Ascending aorta (tissue), 2 donors: ENCODE results near the gene KLHDC8B. TPM values are rescaled to one million over a fixed set of nuclear protein-coding genes. Genes with fewer than 3 reads are reported as not detected.

ENCODE experiments used
- DNase-seq, 2 donors: peaks; one replicate each; pipeline ENCODE4 v3.0.0-alpha.2; 2019; ENCODE audit warnings: low spot score in 2 of 2
- H3K27ac ChIP-seq, 2 donors: fragments of 200-600 bp; sonication (generic); one replicate each; pipeline ENCODE4 v1.5.1; 2016 to 2017; ENCODE audit warnings: mild to moderate bottlenecking in 1 of 2
- H3K27me3 ChIP-seq: fragments of 200-600 bp; sonication (generic); one replicate; pipeline ENCODE4 v1.5.1; 2017
- H3K36me3 ChIP-seq, 2 donors: fragments of 200-600 bp; sonication (generic); one replicate each; pipeline ENCODE4 v1.5.1; 2016
- H3K4me1 ChIP-seq, 2 donors: fragments of 200-600 bp; sonication (generic); one replicate each; pipeline ENCODE4 v1.5.1; 2016 to 2017; ENCODE audit warnings: mild to moderate bottlenecking in 1 of 2
- H3K4me3 ChIP-seq, 2 donors: fragments of 200-600 bp; sonication (generic); one replicate each; pipeline ENCODE4 v1.5.1; 2016 to 2017; ENCODE audit warnings: mild to moderate bottlenecking in 1 of 2
- H3K9me3 ChIP-seq, 2 donors: fragments of 200-600 bp; sonication (generic); one replicate each; pipeline ENCODE4 v1.5.1; 2016
- CTCF ChIP-seq, 3 experiments: fragments of 200-600 bp in 2 of 3; fragments of 450-650 bp in 1 of 3; sonication (generic) in 2 of 3; IDR thresholded peaks; one replicate each; pipeline ENCODE4 v1.5.1; 2016 to 2019; ENCODE audit warnings: antibody characterized with exemption in 3 of 3, mild to moderate bottlenecking in 1 of 3, moderate library complexity in 1 of 3
- intact Hi-C: fragments of 100-400 bp; cut with DNase I; formaldehyde crosslinking; loops from one replicate; pipeline ENCODE4 v1.15.1; 2023
- total RNA-seq: library from RNA; depleted of rRNA; stranded (reverse); fragments of >200 nt; gene quantifications from one replicate; pipeline ENCODE4 v1.1.0, GENCODE V29; 2016

KLHDC8B gene
- total RNA-seq, 1 donor from 2014 or later = 57.5 TPM

GRCh38 chr3:49164983-49165720, 6.2 kb upstream of the KLHDC8B start:
- no peaks in the 10 kb centered on the region for H3K27me3 ChIP-seq
- H3K4me1 ChIP-seq = peaks cover 0 to 14% of the 10 kb centered on the region in 2 donors
- TF ChIP-seq CTCF (IDR thresholded peaks at IDR 0.05) = no peak
- H3K27ac ChIP-seq = peak overlapping the region; percentile 86 to 93
- peaks cover 21 to 27% of the 10 kb centered on the region in 2 donors for H3K36me3 ChIP-seq
- intact Hi-C loops = no loop called here
- H3K4me3 ChIP-seq = peak overlapping the region; percentile 82 to 95
- DNase-seq = no peak
- no peaks in the 10 kb centered on the region for H3K9me3 ChIP-seq

- no peak for TF ChIP-seq CTCF (IDR thresholded peaks at IDR 0.05)
- no peaks in the 10 kb centered on the region for H3K27me3 ChIP-seq
- peaks cover 21 to 27% of the 10 kb centered on the region in 2 donors for H3K36me3 ChIP-seq
- DNase-seq = peak in 1 of 2 donors; percentile 86
- no peaks in the 10 kb centered on the region for H3K9me3 ChIP-seq
- peaks cover 5 to 23% of the 10 kb centered on the region in 2 donors for H3K4me1 ChIP-seq
- intact Hi-C loops = loop anchor here (1.0 kb wide), 1 partner anchor 33 kb away; the partner anchor contains the start of gene LAMB2
- peak within 1 kb of the TSS; percentile 86 to 93 for H3K27ac ChIP-seq
- H3K4me3 ChIP-seq = peak within 1 kb of the TSS; percentile 82 to 95
Measured at GRCh38 chr3:49165771-49166751, 5.3 kb upstream of the KLHDC8B start, which contains the start of gene CCDC71. TSS of gene CCDC71 (minus strand) at chr3:49166331. CDS start at chr3:49164208, 2,123 bp downstream.

- DNase-seq = no peak
- H3K27me3 ChIP-seq = no peaks in the 10 kb centered on the region
- H3K27ac ChIP-seq = peak overlapping the region; percentile 86 to 93
- no peaks in the 10 kb centered on the region for H3K9me3 ChIP-seq
- H3K36me3 ChIP-seq = peaks cover 16 to 23% of the 10 kb centered on the region in 2 donors
- peak overlapping the region; percentile 82 to 95 for H3K4me3 ChIP-seq
- H3K4me1 ChIP-seq = peaks cover 5 to 24% of the 10 kb centered on the region in 2 donors
- intact Hi-C loops = loop anchor here (1.0 kb wide), 1 partner anchor 34 kb away; the partner anchor contains the start of gene LAMB2
- no peak for TF ChIP-seq CTCF (IDR thresholded peaks at IDR 0.05)
Measured at GRCh38 chr3:49166752-49167556, 4.4 kb upstream of the KLHDC8B start.

GRCh38 chr3:49170744-49171118, 667 bp upstream of the KLHDC8B start:
- TF ChIP-seq CTCF (IDR thresholded peaks at IDR 0.05) = no peak
- Histone ChIP-seq H3K4me1 (peaks cover 18 to 37% of the 10 kb centered on the region in 2 donors), H3K36me3 (peaks cover 3 to 10% of the 10 kb centered on the region in 2 donors), H3K27ac (peak overlapping the region; percentile 82 to 92), H3K4me3 (peak overlapping the region; percentile 70 to 75), H3K9me3 (no peaks in the 10 kb centered on the region), H3K27me3 (no peaks in the 10 kb centered on the region)
- intact Hi-C loops = loop anchor here (1.0 to 2.0 kb wide), 4 partner anchors 38 to 300 kb away; partner anchors contain the start of genes C3orf62, DAG1 and LAMB2
- no peak for DNase-seq
